ENCODE results near the gene OTUB2. TPM values are rescaled to one million over a fixed set of nuclear protein-coding genes. Genes with fewer than 3 reads are reported as not detected.
A peak's percentile ranks its signal among the peaks of the same experiment; 100 is the strongest.

Gene OTUB2
- total RNA-seq, 4 donors from 2014 or later: 0.42 to 0.63 (median 0.52) TPM; not detected in 1

DNA sequence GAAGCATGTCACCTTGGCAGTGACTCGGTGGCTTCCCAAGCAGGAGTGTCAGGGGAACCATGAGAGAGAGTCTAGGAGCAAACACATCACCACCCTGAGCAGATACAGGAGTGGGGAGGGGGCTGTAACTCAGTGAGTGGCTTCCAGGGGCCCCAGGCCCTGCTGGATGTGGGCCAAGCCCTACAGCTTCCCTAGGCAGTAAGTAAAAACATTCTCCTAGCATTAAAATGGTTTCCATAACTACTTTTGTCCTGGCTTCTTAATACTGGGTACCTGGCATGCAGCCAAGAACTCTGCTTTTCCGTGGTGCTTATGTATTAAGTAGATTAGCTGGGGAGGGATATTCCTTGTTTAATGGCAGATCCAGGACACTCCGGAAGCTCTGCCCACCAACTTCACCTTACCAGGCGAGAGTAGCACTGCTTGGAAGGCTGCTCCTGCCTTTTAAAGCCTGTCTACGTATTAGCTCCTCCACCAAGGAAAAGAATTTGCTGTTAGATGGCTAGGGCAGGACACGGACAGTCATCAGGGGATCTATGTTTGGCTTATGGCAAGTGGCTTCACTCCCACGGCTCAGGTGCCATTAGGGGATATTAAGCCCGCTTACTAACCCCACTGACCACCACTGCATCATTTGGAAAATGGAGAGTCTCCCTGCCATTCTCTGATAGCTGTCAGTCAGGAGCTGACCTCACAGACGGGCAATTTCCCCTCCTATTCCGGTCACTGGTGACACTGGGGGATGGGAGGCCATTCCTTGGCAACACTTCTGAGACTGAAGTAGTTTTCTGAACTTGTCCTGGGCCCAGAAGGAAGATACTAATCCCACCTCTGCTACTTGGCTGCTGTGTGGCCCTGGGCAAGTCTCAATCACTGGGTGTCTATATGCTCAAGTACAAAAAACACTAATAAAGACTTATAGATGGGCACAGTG, 22.8 kb downstream of the OTUB2 start:
- intact Hi-C loops (cut with DNase I): no loop called here
- H3K27me3 ChIP-seq: no peaks in the 10 kb centered on the region
- no peak overlapping the region for H3K4me3 ChIP-seq
- peak; percentile 60 for DNase-seq (ENCODE audit: extremely low spot score)
- TF ChIP-seq POLR2AphosphoS5 (IDR thresholded peaks at IDR 0.05): no peak
- TF ChIP-seq, protein P1, sequence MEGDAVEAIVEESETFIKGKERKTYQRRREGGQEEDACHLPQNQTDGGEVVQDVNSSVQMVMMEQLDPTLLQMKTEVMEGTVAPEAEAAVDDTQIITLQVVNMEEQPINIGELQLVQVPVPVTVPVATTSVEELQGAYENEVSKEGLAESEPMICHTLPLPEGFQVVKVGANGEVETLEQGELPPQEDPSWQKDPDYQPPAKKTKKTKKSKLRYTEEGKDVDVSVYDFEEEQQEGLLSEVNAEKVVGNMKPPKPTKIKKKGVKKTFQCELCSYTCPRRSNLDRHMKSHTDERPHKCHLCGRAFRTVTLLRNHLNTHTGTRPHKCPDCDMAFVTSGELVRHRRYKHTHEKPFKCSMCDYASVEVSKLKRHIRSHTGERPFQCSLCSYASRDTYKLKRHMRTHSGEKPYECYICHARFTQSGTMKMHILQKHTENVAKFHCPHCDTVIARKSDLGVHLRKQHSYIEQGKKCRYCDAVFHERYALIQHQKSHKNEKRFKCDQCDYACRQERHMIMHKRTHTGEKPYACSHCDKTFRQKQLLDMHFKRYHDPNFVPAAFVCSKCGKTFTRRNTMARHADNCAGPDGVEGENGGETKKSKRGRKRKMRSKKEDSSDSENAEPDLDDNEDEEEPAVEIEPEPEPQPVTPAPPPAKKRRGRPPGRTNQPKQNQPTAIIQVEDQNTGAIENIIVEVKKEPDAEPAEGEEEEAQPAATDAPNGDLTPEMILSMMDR (IDR thresholded peaks at IDR 0.05): no peak
- TF ChIP-seq POLR2A (IDR thresholded peaks at IDR 0.05; ENCODE audit: low read depth): no peak
- no peak for TF ChIP-seq EP300 (IDR thresholded peaks at IDR 0.05)
- H3K9me3 ChIP-seq: no peaks in the 10 kb centered on the region
- WGBS: 69% methylated on average over 7 of the region's 10 CpGs
- peaks cover 20 to 32% (median 31%) of the 10 kb centered on the region in 4 donors for H3K4me1 ChIP-seq
- H3K36me3 ChIP-seq: peaks cover 43 to 100% (median 97%) of the 10 kb centered on the region in 4 donors
- peak overlapping the region in 2 of 4 donors; percentile 0 to 54 for H3K27ac ChIP-seq (replicated peaks in 1 of 4)

DNA sequence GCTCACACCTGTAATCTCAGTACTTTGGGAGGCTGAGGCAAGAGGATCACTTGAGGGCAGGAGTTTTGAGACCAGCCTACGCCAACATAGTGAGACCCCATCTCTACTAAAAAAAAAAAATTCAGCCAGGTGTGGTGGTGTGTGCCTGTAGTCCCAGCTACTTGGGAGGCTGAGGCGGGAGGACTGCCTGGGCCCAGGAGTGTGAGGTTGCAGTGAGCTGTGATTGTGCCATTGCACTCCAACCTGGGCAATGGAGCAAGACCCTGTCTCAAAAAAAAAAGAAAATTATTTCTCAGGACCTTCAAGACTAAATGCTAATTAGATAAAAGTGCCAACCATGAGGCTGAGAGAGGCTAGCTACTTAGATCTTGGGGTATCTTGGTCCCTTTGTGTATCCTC, 23.5 kb downstream of the OTUB2 start:
- WGBS: 90% methylated on average over 2 of the region's 2 CpGs
- intact Hi-C loops (cut with DNase I): loop anchor here (5.0 kb wide), 1 partner anchor 88 kb away; no protein-coding TSS in a partner anchor
- no peak overlapping the region for H3K4me3 ChIP-seq

DNA sequence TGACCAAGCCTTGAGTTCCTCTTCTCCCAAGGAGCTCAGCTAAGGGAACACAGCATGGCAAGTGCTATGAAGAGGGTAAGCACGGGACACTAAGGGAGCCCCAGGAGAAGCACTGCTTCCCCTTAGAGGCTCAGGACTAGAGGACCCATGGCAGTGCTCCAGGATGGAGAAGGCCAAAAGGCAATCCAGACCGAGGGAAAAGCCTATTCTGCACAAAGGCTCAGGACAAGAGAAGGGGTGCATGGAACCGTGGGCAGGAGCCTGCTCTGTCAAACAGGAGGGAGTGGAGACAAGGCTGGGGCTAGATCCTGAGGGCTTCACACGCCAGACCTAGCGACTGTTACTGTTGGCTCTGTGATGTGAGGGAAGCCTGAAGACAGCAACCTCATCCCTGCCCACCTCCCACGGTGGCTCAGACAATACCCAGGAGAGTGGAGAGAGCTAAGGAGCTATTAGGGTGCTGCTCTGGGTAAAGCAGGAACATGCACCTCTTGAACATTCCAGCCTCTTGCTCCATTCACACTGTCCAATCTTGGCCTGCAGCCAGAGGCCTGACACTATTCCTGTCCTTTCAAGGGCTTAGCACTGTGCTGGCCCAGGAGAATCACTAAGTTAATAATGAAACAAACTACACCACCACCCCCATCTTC, 24.2 kb downstream of the OTUB2 start:
- Histone ChIP-seq H3K36me3 (peaks cover 57 to 100% (median 97%) of the 10 kb centered on the region in 4 donors), H3K27me3 (no peaks in the 10 kb centered on the region), H3K9me3 (no peaks in the 10 kb centered on the region), H3K27ac (replicated peaks in 1 of 4) (peak overlapping the region; percentile 7 to 46 (median 21)), H3K4me3 (no peak overlapping the region), H3K4me1 (peaks cover 20 to 32% (median 31%) of the 10 kb centered on the region in 4 donors)
- intact Hi-C loops (cut with DNase I): loop anchor here (5.0 kb wide), 1 partner anchor 87 kb away; no protein-coding TSS in a partner anchor
- WGBS: 70% methylated on average over 6 of the region's 6 CpGs
- no peak for TF ChIP-seq POLR2A (IDR thresholded peaks at IDR 0.05; ENCODE audit: low read depth)
- no peak for TF ChIP-seq POLR2AphosphoS5 (IDR thresholded peaks at IDR 0.05)
- TF ChIP-seq, protein P1 (IDR thresholded peaks at IDR 0.05): no peak
- TF ChIP-seq EP300 (IDR thresholded peaks at IDR 0.05): no peak
- peak; percentile 70 for DNase-seq (ENCODE audit: extremely low spot score)

More for the DNA sequence above, 23.5 kb downstream of the OTUB2 start:
- Histone ChIP-seq H3K27ac (replicated peaks in 1 of 4) (peak overlapping the region in 2 of 4 donors; percentile 0 to 54), H3K4me1 (peaks cover 20 to 32% (median 31%) of the 10 kb centered on the region in 4 donors), H3K36me3 (peaks cover 50 to 100% (median 97%) of the 10 kb centered on the region in 4 donors), H3K27me3 (no peaks in the 10 kb centered on the region), H3K9me3 (no peaks in the 10 kb centered on the region)
- DNase-seq (ENCODE audit: extremely low spot score): no peak
- TF ChIP-seq POLR2AphosphoS5 (IDR thresholded peaks at IDR 0.05) (no peak), POLR2A (IDR thresholded peaks at IDR 0.05; ENCODE audit: low read depth) (no peak), EP300 (IDR thresholded peaks at IDR 0.05) (no peak)
- TF ChIP-seq, protein P1 (IDR thresholded peaks at IDR 0.05): no peak

DNA sequence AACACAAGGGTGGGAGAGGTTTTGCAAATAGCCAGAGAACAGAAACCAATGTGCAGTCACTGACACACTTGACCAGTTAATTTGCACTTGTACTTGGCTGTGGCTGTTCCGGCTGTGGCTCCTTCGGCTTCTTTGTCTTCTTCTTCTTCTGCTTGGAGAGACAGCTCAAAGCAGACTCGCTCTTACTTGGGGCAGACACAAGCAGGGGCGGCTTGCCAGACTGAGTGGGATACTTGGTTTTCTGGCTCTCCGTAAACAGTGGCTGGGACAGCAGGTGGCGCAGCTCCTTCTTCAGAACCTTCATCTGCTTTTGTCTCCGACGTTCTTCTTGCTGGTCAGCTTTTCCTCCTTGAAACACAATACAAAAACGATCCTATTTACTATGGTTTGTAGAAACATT, 25.0 kb downstream of the OTUB2 start:
- DNase-seq (ENCODE audit: extremely low spot score): peak; percentile 92
- H3K4me1 ChIP-seq: peaks cover 20 to 32% (median 31%) of the 10 kb centered on the region in 4 donors
- no peak overlapping the region for H3K4me3 ChIP-seq
- peak overlapping the region in 3 of 4 donors; percentile 14 to 46 (median 33) for H3K27ac ChIP-seq (replicated peaks in 1 of 4)
- H3K9me3 ChIP-seq: no peaks in the 10 kb centered on the region
- 29% methylated on average over 9 of the region's 9 CpGs for WGBS
- no peak for TF ChIP-seq POLR2A (IDR thresholded peaks at IDR 0.05; ENCODE audit: low read depth)
- TF ChIP-seq, protein P1 (IDR thresholded peaks at IDR 0.05): peak; percentile 41 to 54 (median 51)
- peaks cover 64 to 100% (median 97%) of the 10 kb centered on the region in 4 donors for H3K36me3 ChIP-seq
- intact Hi-C loops (cut with DNase I): loop anchor here (5.0 kb wide), 1 partner anchor 86 kb away; no protein-coding TSS in a partner anchor
- H3K27me3 ChIP-seq: no peaks in the 10 kb centered on the region
